Dermis microvascular lymphatic vessel endothelial cell (primary cell): ENCODE measurements around the gene NUAK1. TPM values are rescaled to one million over a fixed set of nuclear protein-coding genes. Genes with fewer than 3 reads are reported as not detected.

Experiments used
- DNase-seq, 2 donors: peaks; one replicate each; pipeline versions ENCODE4 v3.0.0 to v3.0.0-alpha.2; 2010; ENCODE audit warnings: low read depth in 2 of 2
- total RNA-seq: library from RNA; depleted of rRNA; stranded (reverse); fragments of >200 nt; gene quantifications from 2 replicates; pipeline ENCODE4 v1.2.1, GENCODE V29; 2014

Gene NUAK1
- total RNA-seq, 1 donor from 2014 or later, result 22.2 TPM

- no peak for DNase-seq
These were observed 54.6 kb downstream of the NUAK1 start for GRCh38 chr12:106084014-106084671.

GRCh38 chr12:106082216-106083175 lies 56.3 kb downstream of the NUAK1 start:
- DNase-seq, result peak in 1 of 2 donors; percentile 13

- DNase-seq, result no peak
These were observed 57.1 kb downstream of the NUAK1 start for GRCh38 chr12:106081606-106082005.

- no peak for DNase-seq
These were observed 58.0 kb downstream of the NUAK1 start for GRCh38 chr12:106080791-106081170.

- DNase-seq, result peak in 1 of 2 donors; percentile 25
These were observed 58.5 kb downstream of the NUAK1 start for GRCh38 chr12:106080041-106080790.

- DNase-seq, result no peak
These were observed 59.5 kb downstream of the NUAK1 start for GRCh38 chr12:106079148-106079738.

GRCh38 chr12:106078358-106079010 lies 60.3 kb downstream of the NUAK1 start:
- DNase-seq, result peak in 1 of 2 donors; percentile 61

- DNase-seq, result no peak
These were observed 63.9 kb downstream of the NUAK1 start for GRCh38 chr12:106074706-106075392.

- DNase-seq, result no peak
These were observed 64.4 kb downstream of the NUAK1 start for GRCh38 chr12:106074361-106074705.

- DNase-seq, result no peak
These were observed 65.6 kb downstream of the NUAK1 start for GRCh38 chr12:106073179-106073578.

- no peak for DNase-seq
These were observed 66.0 kb downstream of the NUAK1 start for GRCh38 chr12:106072751-106073150.

GRCh38 chr12:106071686-106072085 lies 67.1 kb downstream of the NUAK1 start:
- no peak for DNase-seq

- no peak for DNase-seq
These were observed 68.1 kb downstream of the NUAK1 start for GRCh38 chr12:106070611-106071010.

- DNase-seq, result no peak
These were observed 68.6 kb downstream of the NUAK1 start for GRCh38 chr12:106070147-106070546.

GRCh38 chr12:106068296-106068695 lies 70.5 kb downstream of the NUAK1 start:
- no peak for DNase-seq

GRCh38 chr12:106067606-106068205 lies 71.0 kb downstream of the NUAK1 start:
- DNase-seq, result no peak

- DNase-seq, result no peak
These were observed 71.9 kb downstream of the NUAK1 start for GRCh38 chr12:106066726-106067325.

- DNase-seq, result peak in 1 of 2 donors; percentile 63
These were observed 72.6 kb downstream of the NUAK1 start for GRCh38 chr12:106066051-106066705.

GRCh38 chr12:106065506-106065905 lies 73.2 kb downstream of the NUAK1 start:
- DNase-seq, result no peak
